Stimulated activated CD4-positive, alpha-beta T cell treated with anti-CD3 and anti-CD28 coated beads, Interleukin-15, amount 100 ng/mL, for 24 hours (primary cell): ENCODE measurements around the gene MTA1.

Experiments used
- DNase-seq: peaks from one replicate; pipeline ENCODE4 v3.0.0-alpha.2; 2020

Gene MTA1

DNA sequence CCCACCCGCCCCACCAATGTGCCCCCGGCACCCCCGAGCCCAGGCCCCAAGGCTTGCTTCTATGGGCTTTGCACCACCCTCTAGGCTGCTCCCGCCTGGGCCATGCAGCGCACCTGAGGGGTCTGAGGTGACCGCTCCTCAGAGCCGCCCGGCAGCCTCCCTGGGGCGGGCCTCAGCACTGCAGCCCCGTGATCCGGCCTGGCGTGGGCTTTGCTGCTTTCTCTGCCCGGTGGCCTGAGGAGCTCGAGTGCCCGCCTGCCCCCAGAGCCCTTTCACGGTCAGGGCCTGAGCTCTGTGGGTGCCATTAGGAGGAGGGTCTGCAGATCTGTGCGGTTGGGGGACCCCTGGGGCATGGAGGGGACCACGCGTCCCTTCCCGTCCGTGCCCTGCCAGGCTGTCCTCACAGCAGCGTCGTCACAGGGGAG is 6.2 kb downstream of the MTA1 start:
- no peak for DNase-seq

DNA sequence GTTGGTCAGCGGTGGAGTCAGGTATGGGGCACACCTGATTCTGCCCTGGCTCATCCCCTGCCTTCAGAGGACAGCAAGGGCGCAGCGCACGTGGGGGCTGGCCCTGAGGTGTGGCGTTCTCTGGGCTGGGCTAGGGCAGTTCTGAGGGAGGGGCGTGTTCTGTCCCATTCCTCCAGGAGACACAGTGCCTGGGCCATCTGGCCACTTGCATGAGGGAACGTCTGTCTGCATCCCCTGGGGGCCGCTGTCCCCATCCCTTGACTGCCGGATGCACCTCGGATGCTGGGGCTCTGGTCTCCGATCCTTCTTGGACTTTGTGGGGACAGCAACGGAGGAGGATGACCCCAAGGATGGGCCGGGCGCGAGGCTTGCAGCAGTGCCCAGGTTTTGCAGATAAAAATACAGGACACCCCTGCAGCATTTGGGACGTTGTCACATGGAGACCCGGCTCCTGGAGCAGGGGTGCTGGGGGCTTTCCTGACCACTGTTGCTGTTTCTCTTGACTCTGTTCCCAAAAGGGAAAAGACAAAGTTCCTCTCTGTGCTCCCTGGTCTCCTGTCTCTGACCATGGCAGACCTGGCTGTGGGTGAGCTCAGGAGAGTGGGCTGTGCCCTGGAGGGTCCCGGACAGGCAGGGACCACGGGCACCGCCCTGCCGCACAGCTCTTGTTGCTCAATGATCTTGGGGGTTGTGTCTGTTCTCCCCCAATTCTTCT is 6.9 kb downstream of the MTA1 start:
- no peak for DNase-seq

DNA sequence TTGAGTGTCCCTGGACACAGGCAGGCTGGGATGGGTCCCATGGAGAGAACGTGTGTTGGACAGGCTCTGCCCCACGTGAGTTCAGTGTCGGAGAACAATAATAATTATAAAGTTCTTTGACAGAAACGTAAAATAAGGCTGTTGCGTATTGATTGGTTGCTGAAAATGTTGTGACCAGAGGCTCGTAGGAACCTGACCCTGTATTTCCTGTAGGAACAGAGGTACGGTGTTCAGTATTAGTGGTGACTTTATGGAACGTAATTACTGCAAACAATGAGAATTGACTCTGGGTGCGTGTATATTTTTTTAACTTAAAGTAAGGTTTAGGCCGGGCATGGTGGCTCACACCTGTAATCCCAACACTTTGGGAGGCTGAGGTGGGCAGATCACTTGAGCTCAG is 7.8 kb downstream of the MTA1 start:
- no peak for DNase-seq

DNA sequence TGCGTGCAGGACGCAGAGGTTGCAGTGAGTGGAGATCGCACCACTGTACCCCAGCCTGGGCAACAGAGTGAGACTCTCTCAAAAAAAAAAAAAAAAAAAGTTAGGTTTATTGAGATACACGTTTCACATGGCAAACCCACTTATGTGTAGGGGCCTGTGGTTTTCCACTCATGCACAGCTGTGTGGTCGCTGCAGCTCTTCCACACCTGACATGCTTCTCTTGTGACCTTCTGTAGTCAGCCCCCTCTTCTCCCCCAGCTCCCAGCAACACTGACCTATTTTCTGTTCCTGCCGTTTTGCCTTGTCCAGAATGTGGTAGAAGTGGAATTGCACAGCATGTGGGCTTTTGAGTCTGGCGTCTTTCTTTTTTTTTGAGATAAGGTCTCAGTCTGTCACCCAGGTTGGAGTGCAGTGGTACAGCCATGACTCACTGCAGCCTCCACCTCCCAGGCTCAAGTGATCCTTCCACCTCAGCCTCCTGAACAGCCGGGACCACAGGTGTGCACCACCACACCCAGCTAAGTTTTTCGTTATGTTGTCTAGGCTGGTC is 8.4 kb downstream of the MTA1 start:
- DNase-seq = no peak

DNA sequence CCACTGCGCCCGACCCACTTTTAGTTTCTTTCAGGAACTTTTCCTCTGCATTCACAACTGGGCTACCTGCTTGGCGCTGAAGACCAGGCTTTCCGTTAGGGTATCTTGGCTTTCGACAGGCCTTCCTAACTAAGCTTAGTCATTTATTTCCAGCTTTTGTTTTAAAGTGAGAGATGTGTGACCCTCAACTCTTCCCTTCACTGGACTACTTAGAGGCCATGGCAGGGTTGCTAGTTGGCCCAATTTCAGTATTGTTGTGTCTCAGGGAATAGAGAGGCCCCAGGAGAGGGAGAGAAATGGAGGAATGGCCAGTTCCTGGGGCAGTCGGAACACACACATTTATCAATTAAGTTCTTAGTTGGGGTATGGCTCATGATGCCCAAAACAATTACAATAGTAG is 10.4 kb downstream of the MTA1 start:
- no peak for DNase-seq

DNA sequence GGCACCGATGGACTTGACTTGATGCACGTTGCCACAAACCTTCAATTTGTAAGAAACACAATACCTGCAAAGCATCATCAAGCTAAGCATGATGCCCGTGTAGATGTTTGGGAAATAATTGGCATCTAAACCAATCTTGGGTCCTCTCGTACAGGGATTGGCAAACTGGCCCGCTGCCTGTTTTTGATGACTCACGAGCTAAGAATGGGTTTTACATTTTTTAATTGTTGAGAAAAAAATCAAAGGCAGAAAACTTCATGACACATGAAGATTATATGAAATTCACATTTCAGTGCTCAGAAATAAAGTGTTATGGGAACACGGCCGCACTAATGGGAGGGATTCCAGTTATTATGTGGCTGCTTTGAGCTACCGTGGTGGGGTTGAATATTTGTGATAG is 10.9 kb downstream of the MTA1 start:
- no peak for DNase-seq

DNA sequence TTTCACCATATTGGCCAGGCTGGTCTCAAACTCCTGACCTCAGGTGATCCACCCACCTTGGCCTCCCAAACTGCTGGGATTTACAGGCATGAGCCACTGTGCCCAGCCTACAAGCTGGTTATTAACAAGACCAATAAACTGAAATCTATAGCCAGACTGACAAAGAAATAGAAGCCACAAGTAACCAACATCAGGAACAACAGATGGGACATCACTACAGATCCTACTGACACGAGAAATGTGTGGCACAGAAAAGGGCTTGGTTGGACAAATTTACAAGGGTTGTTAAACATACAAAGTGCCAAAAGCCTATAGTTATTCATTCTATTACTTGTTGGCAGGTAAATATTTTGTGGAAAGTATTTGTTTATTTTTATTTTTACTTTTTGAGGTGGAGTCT is 11.6 kb downstream of the MTA1 start:
- no peak for DNase-seq

DNA sequence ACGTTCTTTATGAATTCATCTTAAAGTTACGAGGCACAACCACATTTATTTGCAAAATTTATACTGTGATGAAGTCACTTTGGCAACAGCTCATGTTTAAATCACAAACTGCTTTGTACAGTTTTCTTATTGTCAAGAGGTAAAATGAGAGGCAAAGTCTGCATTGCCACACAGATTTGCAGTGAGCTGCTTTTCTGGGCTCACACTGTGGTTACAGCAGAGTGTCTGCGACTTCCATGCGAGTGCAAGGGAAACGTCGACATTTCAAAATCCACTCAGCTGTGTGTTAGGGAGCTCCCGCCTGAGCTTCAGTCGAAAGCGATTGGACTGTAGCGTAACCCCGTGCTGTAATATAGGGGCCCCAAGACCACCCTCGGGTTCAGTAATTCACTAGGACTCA is 13.0 kb downstream of the MTA1 start:
- no peak for DNase-seq

DNA sequence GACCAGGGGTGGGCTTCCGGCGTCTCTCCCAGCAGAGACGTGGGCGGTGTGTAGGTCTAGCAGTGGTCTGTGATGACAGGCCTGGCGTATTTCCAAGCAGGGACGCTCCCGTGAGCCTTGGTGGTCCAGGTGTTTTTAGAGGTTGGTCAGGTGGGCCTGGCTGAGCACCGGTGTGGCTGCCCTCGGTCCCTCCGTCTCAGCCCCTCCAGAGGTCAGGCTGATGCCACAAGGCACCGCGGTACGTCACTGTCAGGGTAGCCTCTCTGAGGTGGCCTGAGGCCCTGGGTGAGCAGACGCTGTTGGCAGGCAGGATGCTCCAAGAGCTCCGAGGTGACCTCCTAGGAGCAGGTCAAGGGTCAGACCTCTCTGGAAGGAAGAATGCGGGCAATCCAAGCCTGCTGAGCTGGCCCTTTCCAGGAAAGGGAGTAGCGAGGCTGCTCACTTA is 13.6 kb downstream of the MTA1 start:
- DNase-seq = no peak

DNA sequence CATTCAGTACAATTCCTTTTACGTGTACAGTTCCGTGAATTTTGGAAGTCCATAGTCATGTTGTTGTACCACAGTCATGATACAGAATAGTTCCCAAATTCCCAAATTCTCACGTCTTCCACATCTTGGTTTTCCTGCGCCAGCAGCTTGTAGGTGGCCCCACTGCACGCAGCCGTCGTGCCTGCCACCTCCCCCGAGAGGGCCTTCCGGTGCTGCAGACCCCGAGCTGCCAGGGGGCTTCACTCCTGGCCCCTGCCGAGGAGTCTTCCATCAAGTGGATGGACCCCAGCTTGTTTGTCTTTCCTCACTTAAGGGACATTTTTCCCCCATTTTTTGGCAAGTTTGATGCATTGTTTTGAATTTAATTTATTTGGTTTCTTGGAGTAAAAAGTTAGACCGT is 16.8 kb downstream of the MTA1 start:
- DNase-seq = no peak

DNA sequence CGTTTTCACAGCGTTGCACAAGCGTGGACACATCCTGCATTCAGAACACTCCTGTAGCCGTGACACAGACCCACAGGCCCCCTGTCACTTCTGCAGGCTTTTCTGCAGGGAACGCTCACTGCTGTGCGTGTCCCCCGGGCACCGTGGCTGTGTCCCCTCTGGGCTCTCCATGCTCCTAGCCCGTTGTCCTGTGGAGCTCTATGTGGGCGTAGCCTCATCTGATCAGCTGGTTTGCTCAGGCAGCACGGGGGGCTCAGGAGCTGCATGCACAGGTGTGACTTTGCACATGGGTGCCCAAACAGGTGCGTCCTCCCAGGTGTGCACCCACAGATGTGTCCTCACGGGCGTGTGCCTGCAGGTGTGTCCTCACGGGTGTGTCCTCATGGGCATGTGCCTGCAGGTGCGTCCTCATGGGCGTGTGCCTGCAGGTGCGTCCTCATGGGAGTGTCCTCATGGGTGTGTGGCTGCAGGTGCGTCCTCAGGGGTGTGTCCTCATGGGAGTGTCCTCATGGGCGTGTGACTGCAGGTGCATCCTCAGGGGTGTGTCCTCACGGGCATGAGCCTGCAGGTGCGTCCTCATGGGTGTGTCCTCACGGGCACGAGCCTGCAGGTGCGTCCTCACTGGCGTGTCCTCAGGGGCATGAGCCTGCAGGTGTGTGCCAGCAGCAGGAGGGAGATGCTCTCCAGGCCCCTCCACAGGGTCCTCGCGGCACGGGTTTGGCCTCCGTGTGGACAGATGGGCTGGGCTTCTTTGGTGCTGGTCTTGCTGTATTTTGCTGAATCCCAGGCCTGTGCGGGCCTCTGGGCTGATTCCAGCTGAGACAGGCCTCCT is 17.5 kb downstream of the MTA1 start:
- no peak for DNase-seq

DNA sequence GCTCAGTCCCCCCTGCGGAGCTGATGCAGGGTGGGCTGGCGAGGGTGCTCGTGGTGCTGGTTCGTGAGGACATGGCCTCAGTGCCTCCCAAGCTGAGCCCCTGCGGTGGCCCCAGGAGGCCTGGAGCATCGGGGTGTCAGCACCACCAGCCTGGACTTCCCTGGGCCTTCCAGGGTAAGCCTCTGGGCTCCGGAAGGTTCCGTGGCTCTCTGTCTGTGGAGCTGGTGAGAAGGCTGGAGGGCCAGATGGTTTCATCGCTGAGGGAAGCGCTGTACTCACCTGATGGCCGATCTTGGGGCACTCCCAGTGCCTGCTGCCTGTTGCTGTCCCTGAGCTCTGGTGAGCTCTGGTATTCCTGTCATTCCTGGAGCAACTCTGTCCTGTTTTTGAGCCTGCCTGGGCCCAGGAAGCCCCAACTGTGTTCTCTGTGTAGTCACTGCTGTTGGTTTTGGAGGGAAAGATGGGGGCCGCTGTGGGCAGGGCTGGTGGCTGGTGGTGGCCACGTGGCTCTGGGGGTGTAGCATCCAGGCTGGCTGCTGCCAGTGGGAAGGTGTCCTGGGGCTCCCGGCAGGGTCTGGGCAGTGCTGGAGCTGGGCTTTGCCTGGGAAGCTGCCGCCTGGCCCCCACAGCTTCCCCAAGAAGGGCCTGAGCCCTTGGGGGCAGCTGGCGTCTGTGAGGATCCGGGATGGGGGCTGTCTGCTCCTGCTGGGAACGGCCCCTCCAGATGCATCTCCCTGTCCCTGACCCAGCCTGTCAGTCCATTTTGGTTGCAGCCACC is 18.3 kb downstream of the MTA1 start:
- no peak for DNase-seq

DNA sequence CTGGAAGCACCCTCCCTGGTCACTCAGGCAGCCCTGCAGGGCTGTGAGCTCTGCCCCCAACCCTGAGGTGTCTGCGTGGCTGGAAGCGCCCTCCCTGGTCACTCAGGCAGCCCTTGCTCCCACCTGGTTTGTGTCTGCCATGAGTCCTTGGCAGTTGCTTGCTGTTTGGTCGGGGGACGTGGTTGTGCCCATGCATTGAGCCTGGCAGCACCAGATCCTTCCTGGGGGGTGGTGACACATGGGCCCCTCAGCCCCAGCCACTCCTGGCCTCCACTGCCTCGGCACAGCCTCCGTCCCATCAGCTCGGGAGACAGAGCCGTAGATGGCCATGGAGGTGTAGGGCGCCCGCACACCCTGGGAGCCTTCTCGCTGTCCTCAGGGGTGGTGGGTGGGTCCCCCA is 19.6 kb downstream of the MTA1 start:
- no peak for DNase-seq

DNA sequence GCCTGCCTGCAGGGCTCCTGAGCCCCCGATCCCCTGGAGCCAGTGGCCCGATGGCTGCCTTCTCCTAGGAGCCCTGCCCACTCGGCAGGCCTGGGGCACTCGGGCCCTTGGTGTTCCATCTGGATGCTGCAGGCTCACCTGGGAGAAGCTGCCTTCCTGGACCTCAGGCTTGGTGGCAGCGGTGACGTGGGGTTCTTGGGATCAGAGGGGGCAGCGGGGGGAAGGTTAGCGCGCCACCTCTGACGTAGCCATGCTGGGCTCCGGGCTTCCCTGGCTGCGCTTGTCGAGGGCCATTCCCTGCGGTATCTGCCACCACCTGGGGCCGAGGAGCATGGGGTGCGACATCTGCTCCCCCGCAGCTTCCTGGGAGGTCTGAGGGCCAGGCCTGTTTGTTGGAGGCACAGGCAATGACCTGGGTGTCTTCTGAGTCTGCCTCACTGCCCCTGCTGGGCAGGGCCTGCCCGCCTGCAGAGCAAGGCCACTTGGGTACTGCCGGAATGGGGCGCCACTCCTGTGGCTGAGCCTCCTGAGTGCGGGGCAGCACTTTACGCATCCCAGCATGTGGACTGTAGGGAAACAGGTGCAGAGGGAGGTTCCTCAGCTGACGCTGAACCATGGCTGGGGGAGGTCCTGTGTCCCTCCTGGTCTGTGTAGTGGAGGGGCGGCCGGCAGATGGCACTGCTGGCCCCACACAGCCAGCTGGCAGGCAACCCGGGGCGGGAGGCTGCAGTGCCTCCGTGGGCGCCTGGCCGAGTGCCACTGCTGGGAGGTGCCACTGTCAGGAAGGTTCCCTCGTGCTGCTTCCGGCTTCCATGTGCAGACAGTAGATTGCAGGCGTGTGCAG is 20.3 kb downstream of the MTA1 start:
- no peak for DNase-seq

DNA sequence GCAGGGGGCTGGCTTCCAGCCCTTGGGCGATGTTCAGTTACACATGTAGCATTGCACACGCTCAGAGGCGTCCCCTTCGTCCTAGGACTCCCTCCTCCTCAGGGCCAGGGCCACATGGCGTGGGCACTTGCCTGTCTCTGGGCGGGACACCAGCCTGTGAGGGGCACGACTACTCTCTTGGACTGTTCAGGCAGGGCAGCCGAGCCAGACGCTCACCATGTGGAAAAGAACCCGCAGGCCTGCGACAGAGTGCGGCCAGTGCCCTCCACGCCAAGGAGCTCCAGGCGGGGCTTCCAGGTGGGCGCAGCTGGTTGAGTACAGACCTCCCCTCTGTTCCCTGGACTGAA is 20.9 kb downstream of the MTA1 start:
- no peak for DNase-seq

DNA sequence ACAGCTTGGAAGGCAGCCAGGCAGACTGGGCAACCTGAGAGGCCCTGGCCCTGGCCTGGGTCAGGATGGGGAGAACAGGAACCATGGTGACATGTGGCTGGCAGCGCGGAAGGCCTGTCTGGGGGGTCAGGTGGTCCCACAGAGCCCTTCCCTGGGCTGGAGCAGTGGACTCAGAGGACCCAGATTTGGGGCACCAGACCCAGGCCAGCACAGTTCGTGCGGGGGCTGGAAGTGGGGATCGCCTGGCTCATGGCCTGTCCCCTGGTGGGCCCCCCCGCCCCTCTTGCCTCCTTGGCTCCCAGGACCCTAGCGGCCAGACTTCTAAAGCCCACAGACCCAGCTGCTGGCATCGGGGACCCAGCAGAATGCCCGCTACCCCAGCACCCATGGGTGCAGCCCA is 21.4 kb downstream of the MTA1 start:
- DNase-seq = no peak

DNA sequence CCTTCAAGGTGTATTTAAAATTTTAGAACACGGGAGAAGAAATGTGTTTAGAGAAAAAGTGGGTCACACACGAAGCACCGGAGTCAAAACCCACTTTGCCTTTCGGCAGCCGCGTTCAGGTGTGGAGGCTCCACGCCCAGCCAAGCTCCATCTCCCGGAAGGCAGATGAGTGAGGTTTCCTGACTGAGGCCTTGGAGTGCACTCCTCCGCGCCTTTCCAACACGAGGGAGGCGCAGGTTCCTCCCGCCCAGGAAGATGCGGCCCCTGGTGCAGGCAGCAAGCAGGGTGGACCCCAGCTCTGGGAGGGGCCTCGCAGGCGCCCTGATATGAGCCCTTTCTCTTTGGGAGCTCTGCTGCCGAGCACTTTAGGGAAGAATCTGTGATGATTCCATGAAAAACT is 22.5 kb downstream of the MTA1 start:
- DNase-seq = no peak

DNA sequence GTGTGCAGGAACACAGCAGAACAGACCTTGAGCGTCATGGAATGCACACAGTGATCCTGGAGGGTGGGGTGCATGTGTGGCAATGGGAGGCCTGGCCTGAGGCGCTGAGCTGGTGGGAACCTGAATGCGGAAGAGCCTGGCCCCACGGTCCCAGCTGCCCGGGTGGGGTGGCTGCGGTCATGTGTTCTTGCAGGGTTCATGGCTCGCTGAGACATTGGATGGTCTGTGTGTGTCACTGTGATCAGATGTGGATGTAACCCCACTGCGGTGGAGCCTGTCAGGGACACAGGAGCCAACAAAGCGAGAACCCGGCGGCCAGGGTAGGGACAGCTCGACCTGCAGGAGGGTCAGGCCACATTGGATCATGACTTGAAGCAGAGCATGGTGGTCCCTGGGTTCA is 23.2 kb downstream of the MTA1 start:
- no peak for DNase-seq

DNA sequence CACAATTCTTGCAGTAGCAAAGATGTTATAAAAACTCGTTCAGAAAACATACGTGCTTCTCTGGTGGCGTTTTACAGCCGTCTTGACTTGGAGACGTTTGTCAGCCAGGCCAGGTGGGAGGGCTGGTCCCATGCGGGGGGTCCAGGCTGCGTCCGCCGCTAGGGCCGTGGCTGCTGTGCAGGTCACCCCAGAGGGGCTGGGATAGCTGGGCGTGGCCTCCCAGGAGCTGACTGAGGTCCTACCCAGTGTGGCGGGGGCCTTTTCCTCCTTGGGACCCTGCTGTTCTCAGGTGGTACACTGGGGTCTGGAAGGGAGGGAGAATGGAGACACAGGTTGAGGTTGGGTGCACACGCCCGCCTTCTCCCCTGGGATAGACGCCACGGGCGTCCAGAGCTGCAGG is 25.2 kb downstream of the MTA1 start:
- DNase-seq = no peak

DNA sequence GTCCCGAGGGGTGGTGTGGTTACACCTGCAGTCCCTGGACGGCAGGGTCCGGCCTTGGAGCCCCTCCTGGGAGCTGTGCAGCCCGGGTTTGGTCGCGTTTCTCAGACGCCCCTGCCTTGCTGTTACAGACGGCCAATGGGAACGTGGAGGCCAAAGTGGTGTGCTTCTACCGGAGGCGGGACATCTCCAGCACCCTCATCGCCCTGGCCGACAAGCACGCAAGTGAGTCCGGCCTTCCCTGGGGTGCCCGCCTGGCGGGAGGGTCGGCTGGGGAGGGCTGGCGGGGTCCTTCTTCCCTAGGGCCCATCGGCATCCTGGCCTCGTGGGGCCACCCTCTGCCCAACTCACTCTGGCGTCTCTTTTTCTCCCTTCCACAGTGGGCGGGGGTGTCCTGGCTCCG is 25.7 kb downstream of the MTA1 start:
- DNase-seq = no peak

DNA sequence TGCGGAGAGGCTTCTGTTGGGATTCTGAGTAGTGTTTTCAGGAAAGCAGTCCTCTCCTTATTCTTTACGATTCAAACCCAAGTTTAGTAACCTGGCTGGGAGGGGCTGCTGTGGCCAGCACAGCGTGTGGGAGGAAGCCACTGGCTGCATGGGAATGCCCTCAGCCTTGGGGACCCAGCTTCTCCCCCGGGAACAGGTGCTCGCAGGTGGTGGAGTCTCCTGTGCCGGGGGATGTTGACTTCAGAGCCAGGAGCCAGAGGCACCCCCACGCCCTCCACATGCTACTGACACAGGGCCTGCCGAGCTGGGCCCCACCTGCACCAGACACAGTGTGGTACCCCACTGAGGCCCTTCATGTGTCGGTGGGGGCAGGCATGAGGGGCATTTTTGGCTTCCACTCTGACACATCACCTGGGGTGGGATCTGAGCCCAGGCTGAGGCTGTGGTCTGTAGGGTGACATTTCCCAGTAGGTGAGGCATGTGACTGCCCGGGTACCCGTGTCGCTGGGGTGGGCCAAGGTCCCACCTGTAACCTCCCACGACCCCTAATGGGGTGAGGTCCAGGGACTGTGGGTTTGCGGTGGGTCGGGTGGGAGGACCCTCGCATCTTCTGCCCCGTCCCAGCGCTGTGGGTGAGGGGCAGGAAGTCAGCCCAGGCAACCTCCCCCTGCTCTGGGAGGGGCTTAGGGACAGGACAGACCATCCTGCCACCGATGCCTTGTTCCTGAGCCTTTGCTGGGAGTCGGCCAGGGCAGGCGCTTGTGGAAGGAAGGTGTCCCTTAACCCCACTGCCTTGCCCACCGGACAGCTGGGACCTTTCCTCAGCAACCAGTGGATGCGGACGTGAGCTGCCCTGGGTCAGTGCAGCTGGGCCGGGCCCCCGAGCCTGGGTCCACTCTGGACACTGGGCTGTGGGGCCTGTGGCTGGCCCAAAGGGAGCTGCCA is 26.5 kb downstream of the MTA1 start:
- DNase-seq = no peak
